ENCODE measurements around the gene SORCS2.
A peak's percentile ranks its signal among the peaks of the same experiment; 100 is the strongest.

Gene SORCS2

DNA sequence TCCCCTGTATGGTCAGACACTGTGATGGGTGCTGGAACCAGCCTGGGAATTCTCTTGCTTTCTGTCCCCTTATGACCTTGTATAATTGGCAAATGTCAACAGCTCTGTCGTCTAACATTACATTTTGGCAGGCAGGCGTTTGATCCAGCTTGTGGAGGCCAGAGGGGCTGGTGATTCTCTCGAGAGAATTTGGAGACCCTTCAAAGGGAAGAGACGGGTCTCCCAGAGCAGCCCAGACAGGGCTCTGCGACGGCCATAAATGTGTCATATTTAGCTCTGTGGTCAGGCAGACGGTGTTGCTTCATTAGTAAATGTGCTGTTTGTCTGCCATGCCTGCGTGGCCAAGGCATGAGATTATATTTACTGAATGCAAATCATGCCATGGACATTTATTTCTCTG, 68.7 kb downstream of the SORCS2 start:
- Histone ChIP-seq H3K36me3 (ENCODE audit: control insufficient read depth, insufficient read depth, low read length) (no peaks in the 10 kb centered on the region), H3K4me1 (ENCODE audit: control insufficient read depth, insufficient read depth, low read length) (peaks cover 1% of the 10 kb centered on the region; the same call in 1 of the 2 replicates), H3K9me3 (ENCODE audit: control insufficient read depth, insufficient read depth, low read length) (no peaks in the 10 kb centered on the region), H3K27ac (ENCODE audit: low read depth, low read length) (no peak overlapping the region), H3K27me3 (ENCODE audit: control insufficient read depth, insufficient read depth, low read length) (no peaks in the 10 kb centered on the region), H3K9ac (ENCODE audit: low read depth, low read length) (no peak overlapping the region), H3K4me3 (ENCODE audit: low read depth, low read length) (no peak overlapping the region)

DNA sequence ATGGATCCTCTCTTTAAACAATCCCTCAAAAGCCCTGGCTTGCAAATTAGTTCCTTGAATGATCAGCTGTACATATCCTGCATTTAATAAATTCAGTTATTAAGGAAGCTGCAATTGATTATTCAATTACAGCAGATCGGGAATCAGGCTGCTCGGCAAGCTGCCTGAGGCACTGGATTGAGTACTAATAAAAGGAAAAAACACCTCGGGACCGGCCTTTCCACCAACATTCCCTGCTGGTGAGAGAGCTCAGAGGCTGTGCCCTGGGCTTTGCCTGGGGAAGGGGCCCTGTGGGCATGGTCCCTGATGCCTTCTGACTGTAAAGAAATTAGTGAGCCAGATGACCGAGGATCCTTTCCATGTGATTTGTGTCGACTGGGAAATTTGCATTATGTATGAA, 69.2 kb downstream of the SORCS2 start:
- H3K9ac ChIP-seq (ENCODE audit: low read depth, low read length) = no peak overlapping the region
- no peak overlapping the region for H3K4me3 ChIP-seq (ENCODE audit: low read depth, low read length)
- peaks cover 5% of the 10 kb centered on the region; the same call in 1 of the 2 replicates for H3K4me1 ChIP-seq (ENCODE audit: control insufficient read depth, insufficient read depth, low read length)
- no peaks in the 10 kb centered on the region for H3K36me3 ChIP-seq (ENCODE audit: control insufficient read depth, insufficient read depth, low read length)
- no peaks in the 10 kb centered on the region for H3K9me3 ChIP-seq (ENCODE audit: control insufficient read depth, insufficient read depth, low read length)
- no peak overlapping the region for H3K27ac ChIP-seq (ENCODE audit: low read depth, low read length)
- no peaks in the 10 kb centered on the region for H3K27me3 ChIP-seq (ENCODE audit: control insufficient read depth, insufficient read depth, low read length)

- peaks cover 5% of the 10 kb centered on the region; the same call in 1 of the 2 replicates for H3K4me1 ChIP-seq (ENCODE audit: control insufficient read depth, insufficient read depth, low read length)
- no peaks in the 10 kb centered on the region for H3K27me3 ChIP-seq (ENCODE audit: control insufficient read depth, insufficient read depth, low read length)
- no peak overlapping the region for H3K27ac ChIP-seq (ENCODE audit: low read depth, low read length)
- no peaks in the 10 kb centered on the region for H3K36me3 ChIP-seq (ENCODE audit: control insufficient read depth, insufficient read depth, low read length)
- no peaks in the 10 kb centered on the region for H3K9me3 ChIP-seq (ENCODE audit: control insufficient read depth, insufficient read depth, low read length)
- no peak overlapping the region for H3K9ac ChIP-seq (ENCODE audit: low read depth, low read length)
- no peak overlapping the region for H3K4me3 ChIP-seq (ENCODE audit: low read depth, low read length)
Measured at GRCh38 chr4:7262134-7262533, 69.8 kb downstream of the SORCS2 start.

DNA sequence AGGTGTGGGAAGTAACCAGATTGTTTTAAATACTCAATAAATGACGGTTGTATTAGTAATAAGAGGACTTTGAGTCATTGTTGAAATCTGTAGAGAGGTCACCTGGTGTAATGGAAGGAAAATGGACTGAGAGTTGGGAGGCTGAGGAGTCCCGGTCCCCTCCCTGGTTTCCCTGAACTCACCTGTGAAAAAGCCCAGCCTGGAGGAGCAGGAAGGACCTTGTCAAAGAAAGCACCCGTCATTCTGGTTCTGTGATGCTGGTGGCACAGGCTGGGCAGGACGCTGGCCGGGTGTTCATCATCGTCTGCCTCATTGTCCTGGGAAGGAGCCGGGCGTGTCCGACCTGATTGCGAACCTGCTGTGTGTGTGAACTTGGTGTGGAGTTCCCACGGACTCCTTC, 70.8 kb downstream of the SORCS2 start:
- Histone ChIP-seq H3K4me3 (ENCODE audit: low read depth, low read length) (no peak overlapping the region), H3K9me3 (ENCODE audit: control insufficient read depth, insufficient read depth, low read length) (no peaks in the 10 kb centered on the region), H3K4me1 (ENCODE audit: control insufficient read depth, insufficient read depth, low read length) (peaks cover 5% of the 10 kb centered on the region; the same call in 1 of the 2 replicates), H3K9ac (ENCODE audit: low read depth, low read length) (no peak overlapping the region), H3K36me3 (ENCODE audit: control insufficient read depth, insufficient read depth, low read length) (no peaks in the 10 kb centered on the region), H3K27me3 (ENCODE audit: control insufficient read depth, insufficient read depth, low read length) (no peaks in the 10 kb centered on the region), H3K27ac (ENCODE audit: low read depth, low read length) (no peak overlapping the region)

DNA sequence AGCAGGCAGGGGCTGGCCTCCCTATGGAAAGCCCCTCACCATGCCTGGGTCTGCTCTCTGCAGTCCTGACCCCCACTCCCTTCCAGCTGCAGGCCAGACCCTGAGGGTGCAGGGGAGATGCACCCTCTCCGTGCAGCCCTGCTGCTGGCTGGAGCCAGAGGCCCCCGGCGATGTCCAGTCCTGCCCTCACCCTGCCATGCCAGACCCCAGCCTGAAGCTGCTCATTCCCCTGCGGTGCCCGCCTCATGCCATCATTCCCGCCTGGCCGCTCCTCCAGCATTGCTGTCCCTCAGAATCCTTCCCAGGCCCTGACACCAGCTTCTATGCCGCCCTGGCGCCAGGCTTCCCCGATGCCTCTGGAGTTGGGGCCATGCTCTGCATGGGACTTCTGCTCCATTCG, 72.4 kb downstream of the SORCS2 start:
- H3K4me1 ChIP-seq (ENCODE audit: control insufficient read depth, insufficient read depth, low read length) = peaks cover 5% of the 10 kb centered on the region; the same call in 1 of the 2 replicates

GRCh38 chr4:7266525-7267292, 74.4 kb downstream of the SORCS2 start:
- H3K9ac ChIP-seq (ENCODE audit: low read depth, low read length) = no peak overlapping the region
- H3K4me1 ChIP-seq (ENCODE audit: control insufficient read depth, insufficient read depth, low read length) = peaks cover 5% of the 10 kb centered on the region; the same call in 1 of the 2 replicates
- H3K27ac ChIP-seq (ENCODE audit: low read depth, low read length) = peak overlapping the region; percentile 78

More for the DNA sequence above, 72.4 kb downstream of the SORCS2 start:
- no peaks in the 10 kb centered on the region for H3K9me3 ChIP-seq (ENCODE audit: control insufficient read depth, insufficient read depth, low read length)
- H3K27ac ChIP-seq (ENCODE audit: low read depth, low read length) = no peak overlapping the region
- no peak overlapping the region for H3K4me3 ChIP-seq (ENCODE audit: low read depth, low read length)
- no peaks in the 10 kb centered on the region for H3K27me3 ChIP-seq (ENCODE audit: control insufficient read depth, insufficient read depth, low read length)
- H3K36me3 ChIP-seq (ENCODE audit: control insufficient read depth, insufficient read depth, low read length) = no peaks in the 10 kb centered on the region
- no peak overlapping the region for H3K9ac ChIP-seq (ENCODE audit: low read depth, low read length)

GRCh38 chr4:7267829-7268228, 75.5 kb downstream of the SORCS2 start:
- H3K9me3 ChIP-seq (ENCODE audit: control insufficient read depth, insufficient read depth, low read length) = no peaks in the 10 kb centered on the region
- H3K4me1 ChIP-seq (ENCODE audit: control insufficient read depth, insufficient read depth, low read length) = peaks cover 5% of the 10 kb centered on the region; the same call in 1 of the 2 replicates
- H3K27me3 ChIP-seq (ENCODE audit: control insufficient read depth, insufficient read depth, low read length) = no peaks in the 10 kb centered on the region
- H3K36me3 ChIP-seq (ENCODE audit: control insufficient read depth, insufficient read depth, low read length) = no peaks in the 10 kb centered on the region
- no peak overlapping the region for H3K27ac ChIP-seq (ENCODE audit: low read depth, low read length)
- H3K4me3 ChIP-seq (ENCODE audit: low read depth, low read length) = no peak overlapping the region
- no peak overlapping the region for H3K9ac ChIP-seq (ENCODE audit: low read depth, low read length)

More at GRCh38 chr4:7266525-7267292, 74.4 kb downstream of the SORCS2 start:
- H3K27me3 ChIP-seq (ENCODE audit: control insufficient read depth, insufficient read depth, low read length) = no peaks in the 10 kb centered on the region
- H3K36me3 ChIP-seq (ENCODE audit: control insufficient read depth, insufficient read depth, low read length) = no peaks in the 10 kb centered on the region
- no peak overlapping the region for H3K4me3 ChIP-seq (ENCODE audit: low read depth, low read length)
- H3K9me3 ChIP-seq (ENCODE audit: control insufficient read depth, insufficient read depth, low read length) = no peaks in the 10 kb centered on the region

- Histone ChIP-seq H3K4me1 (ENCODE audit: control insufficient read depth, insufficient read depth, low read length) (peaks cover 5% of the 10 kb centered on the region; the same call in 1 of the 2 replicates), H3K9me3 (ENCODE audit: control insufficient read depth, insufficient read depth, low read length) (no peaks in the 10 kb centered on the region), H3K36me3 (ENCODE audit: control insufficient read depth, insufficient read depth, low read length) (no peaks in the 10 kb centered on the region), H3K9ac (ENCODE audit: low read depth, low read length) (no peak overlapping the region), H3K4me3 (ENCODE audit: low read depth, low read length) (no peak overlapping the region), H3K27me3 (ENCODE audit: control insufficient read depth, insufficient read depth, low read length) (no peaks in the 10 kb centered on the region), H3K27ac (ENCODE audit: low read depth, low read length) (no peak overlapping the region)
Measured at GRCh38 chr4:7268941-7269340, 76.6 kb downstream of the SORCS2 start.

DNA sequence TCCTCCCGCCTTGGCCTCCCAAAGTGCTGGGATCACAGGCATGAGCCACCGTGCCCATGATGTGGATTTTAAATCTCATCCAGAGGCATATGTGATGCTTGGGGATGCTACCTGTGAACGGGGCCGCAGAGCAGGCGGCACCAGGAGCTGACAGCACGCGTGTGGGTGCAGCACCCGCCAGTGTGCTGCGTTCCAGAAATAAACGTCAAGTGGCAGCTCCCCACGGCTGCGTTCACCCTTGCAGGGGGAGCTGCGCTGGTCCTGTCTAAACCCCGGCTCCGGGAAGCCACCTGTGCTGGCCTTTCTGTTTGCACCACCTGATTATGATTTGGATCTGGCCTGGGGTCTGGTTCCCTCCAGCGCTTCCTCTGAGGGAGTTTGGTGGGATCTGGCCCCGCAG, 77.8 kb downstream of the SORCS2 start:
- Histone ChIP-seq H3K9me3 (ENCODE audit: control insufficient read depth, insufficient read depth, low read length) (no peaks in the 10 kb centered on the region), H3K27me3 (ENCODE audit: control insufficient read depth, insufficient read depth, low read length) (no peaks in the 10 kb centered on the region), H3K27ac (ENCODE audit: low read depth, low read length) (no peak overlapping the region), H3K9ac (ENCODE audit: low read depth, low read length) (no peak overlapping the region), H3K36me3 (ENCODE audit: control insufficient read depth, insufficient read depth, low read length) (no peaks in the 10 kb centered on the region), H3K4me1 (ENCODE audit: control insufficient read depth, insufficient read depth, low read length) (peaks cover 5% of the 10 kb centered on the region; the same call in 1 of the 2 replicates), H3K4me3 (ENCODE audit: low read depth, low read length) (no peak overlapping the region)

DNA sequence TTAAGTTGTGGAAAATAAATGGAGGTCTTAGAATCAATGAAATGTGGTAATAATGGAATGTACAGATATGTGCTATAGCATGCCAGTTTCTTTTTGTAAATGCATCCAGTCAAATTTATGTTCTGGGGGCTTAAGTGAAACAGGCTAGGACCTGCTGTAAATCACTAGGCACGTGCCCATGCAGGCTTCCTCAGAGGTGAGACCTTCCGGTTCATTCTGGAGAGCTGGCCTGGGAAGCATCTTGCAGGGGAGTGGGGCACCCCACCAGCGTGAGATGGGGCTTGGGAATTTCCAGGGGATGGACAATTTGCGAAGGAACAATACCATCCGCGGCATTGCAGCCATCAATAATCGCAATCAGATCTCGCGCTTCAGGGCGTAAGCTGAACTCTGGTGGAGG, 80.1 kb downstream of the SORCS2 start:
- H3K4me3 ChIP-seq (ENCODE audit: low read depth, low read length) = no peak overlapping the region
- no peaks in the 10 kb centered on the region for H3K9me3 ChIP-seq (ENCODE audit: control insufficient read depth, insufficient read depth, low read length)
- no peaks in the 10 kb centered on the region for H3K36me3 ChIP-seq (ENCODE audit: control insufficient read depth, insufficient read depth, low read length)
- H3K4me1 ChIP-seq (ENCODE audit: control insufficient read depth, insufficient read depth, low read length) = no peaks in the 10 kb centered on the region
- no peak overlapping the region for H3K27ac ChIP-seq (ENCODE audit: low read depth, low read length)
- H3K9ac ChIP-seq (ENCODE audit: low read depth, low read length) = no peak overlapping the region
- no peaks in the 10 kb centered on the region for H3K27me3 ChIP-seq (ENCODE audit: control insufficient read depth, insufficient read depth, low read length)

- no peaks in the 10 kb centered on the region for H3K9me3 ChIP-seq (ENCODE audit: control insufficient read depth, insufficient read depth, low read length)
- no peaks in the 10 kb centered on the region for H3K27me3 ChIP-seq (ENCODE audit: control insufficient read depth, insufficient read depth, low read length)
- H3K4me1 ChIP-seq (ENCODE audit: control insufficient read depth, insufficient read depth, low read length) = no peaks in the 10 kb centered on the region
- no peak overlapping the region for H3K27ac ChIP-seq (ENCODE audit: low read depth, low read length)
- no peaks in the 10 kb centered on the region for H3K36me3 ChIP-seq (ENCODE audit: control insufficient read depth, insufficient read depth, low read length)
- no peak overlapping the region for H3K4me3 ChIP-seq (ENCODE audit: low read depth, low read length)
- no peak overlapping the region for H3K9ac ChIP-seq (ENCODE audit: low read depth, low read length)
Measured at GRCh38 chr4:7273738-7274297, 81.5 kb downstream of the SORCS2 start.

Data from HUES48 (cell line).